Measurements from ENCODE around the gene DMAP1. TPM values are rescaled to one million over a fixed set of nuclear protein-coding genes. Genes with fewer than 3 reads are reported as not detected.
A peak's percentile ranks its signal among the peaks of the same experiment; 100 is the strongest.

Gene DMAP1
- total and polyA plus RNA-seq, 2 experiments from 2014 or later, result 32.6 to 40.0 TPM

DNA sequence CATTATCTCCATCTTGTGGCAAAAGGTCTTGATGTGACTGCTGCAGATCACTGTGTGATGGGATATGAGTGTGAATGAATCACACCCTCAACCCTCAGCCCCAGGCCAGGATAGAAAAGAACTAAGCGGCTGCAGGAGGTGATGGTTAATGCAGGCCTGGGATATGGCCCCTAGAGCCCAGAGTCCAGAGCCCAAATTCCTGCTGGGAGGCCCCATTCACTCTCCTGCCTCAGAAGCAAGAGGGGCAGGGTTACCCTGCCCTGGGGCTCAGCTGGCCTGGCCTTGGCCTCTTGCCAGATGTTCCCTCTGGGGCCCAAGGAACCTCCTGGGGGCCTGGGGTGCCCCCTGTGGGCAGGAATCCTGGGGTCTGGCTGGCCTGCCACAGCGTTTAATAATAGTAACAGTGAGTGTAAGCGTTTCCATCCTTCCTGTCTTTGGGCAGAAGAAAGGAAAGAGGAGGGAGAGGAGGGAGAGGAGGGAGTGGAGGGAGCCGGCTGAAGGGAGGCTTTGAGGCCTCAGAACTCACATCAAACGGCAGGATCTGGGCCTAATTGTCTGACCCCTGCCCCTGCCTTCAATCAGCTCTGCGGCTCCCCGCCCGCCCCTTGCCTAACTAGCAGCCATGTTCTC is 26.2 kb downstream of the DMAP1 start:
- H3K27me3 Mint-ChIP-seq (ENCODE audit: insufficient read depth, low read depth, poor library complexity), result peaks cover 6% of the 10 kb centered on the region
- DNase-seq (ENCODE audit: low spot score), result peak; percentile 61
- no peaks in the 10 kb centered on the region for H3K36me3 ChIP-seq (ENCODE audit: insufficient read depth)
- 0 out of 2 replicates have a peak overlapping the region, but pooled peaks have one; percentile 26 for H3K4me2 ChIP-seq
- H3K4me1 ChIP-seq (ENCODE audit: insufficient read depth), result peaks cover 9% of the 10 kb centered on the region; the same call in 1 of the 2 replicates
- no peaks in the 10 kb centered on the region for H3K9me3 Mint-ChIP-seq
- H2AFZ ChIP-seq, result no peak overlapping the region
- no peaks in the 10 kb centered on the region for H3K27me3 ChIP-seq (ENCODE audit: insufficient read depth)
- H3K27ac ChIP-seq (ENCODE audit: low read depth), result peak overlapping the region; percentile 69; the same call in 1 of the 2 replicates
- ATAC-seq, result peak; percentile 27
- peaks cover 29% of the 10 kb centered on the region for H3K4me1 Mint-ChIP-seq
- no peaks in the 10 kb centered on the region for H3K79me2 ChIP-seq (replicated peaks; ENCODE audit: insufficient read depth)
- TF ChIP-seq JUNB (IDR thresholded peaks at IDR 0.05; ENCODE audit: unreplicated experiment), result no peak
- TF ChIP-seq, protein P1, sequence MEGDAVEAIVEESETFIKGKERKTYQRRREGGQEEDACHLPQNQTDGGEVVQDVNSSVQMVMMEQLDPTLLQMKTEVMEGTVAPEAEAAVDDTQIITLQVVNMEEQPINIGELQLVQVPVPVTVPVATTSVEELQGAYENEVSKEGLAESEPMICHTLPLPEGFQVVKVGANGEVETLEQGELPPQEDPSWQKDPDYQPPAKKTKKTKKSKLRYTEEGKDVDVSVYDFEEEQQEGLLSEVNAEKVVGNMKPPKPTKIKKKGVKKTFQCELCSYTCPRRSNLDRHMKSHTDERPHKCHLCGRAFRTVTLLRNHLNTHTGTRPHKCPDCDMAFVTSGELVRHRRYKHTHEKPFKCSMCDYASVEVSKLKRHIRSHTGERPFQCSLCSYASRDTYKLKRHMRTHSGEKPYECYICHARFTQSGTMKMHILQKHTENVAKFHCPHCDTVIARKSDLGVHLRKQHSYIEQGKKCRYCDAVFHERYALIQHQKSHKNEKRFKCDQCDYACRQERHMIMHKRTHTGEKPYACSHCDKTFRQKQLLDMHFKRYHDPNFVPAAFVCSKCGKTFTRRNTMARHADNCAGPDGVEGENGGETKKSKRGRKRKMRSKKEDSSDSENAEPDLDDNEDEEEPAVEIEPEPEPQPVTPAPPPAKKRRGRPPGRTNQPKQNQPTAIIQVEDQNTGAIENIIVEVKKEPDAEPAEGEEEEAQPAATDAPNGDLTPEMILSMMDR (conservative IDR thresholded peaks at IDR 0.05; ENCODE audit: low read depth in 2 of 2), result peak; percentile 41 to 51
- no peak overlapping the region for H3K4me3 Mint-ChIP-seq
- H4K20me1 ChIP-seq (replicated peaks; ENCODE audit: insufficient read depth), result 0 out of 2 replicates have a peak, but pooled peaks cover 2% of the 10 kb centered on the region
- H3F3A ChIP-seq (replicated peaks; ENCODE audit: low read depth), result no peaks in the 10 kb centered on the region
- no peak overlapping the region; the same call in 1 of the 2 replicates for H3K27ac Mint-ChIP-seq
- no peaks in the 10 kb centered on the region for H3K9me2 ChIP-seq (ENCODE audit: insufficient read depth)
- H3K4me3 ChIP-seq, result no peak overlapping the region
- peaks cover 3% of the 10 kb centered on the region; the same call in 2 of the 3 replicates for H3K36me3 Mint-ChIP-seq (ENCODE audit: low read depth)

DNA sequence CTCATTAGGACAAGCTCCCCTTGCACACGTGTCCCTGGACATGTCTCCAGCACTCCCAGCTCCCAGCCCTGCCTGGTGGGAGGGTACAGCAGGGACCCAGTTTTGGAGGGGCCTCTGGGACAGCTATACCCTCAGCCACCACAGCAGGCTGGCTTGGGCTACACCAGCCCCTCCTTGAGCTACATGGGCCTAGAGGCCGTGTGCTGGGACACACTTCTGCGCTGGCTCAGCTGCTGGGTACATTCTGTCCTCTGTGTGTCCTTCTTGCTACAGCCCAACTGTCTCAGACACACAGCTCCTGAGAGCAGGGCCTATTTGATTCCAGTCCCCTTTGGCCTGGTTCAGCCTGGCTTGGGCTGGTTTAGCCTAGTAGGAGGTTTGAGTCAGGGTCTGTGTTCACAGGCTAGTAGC is 26.7 kb downstream of the DMAP1 start:
- no peaks in the 10 kb centered on the region for H3K79me2 ChIP-seq (replicated peaks; ENCODE audit: insufficient read depth)
- H4K20me1 ChIP-seq (replicated peaks; ENCODE audit: insufficient read depth), result 0 out of 2 replicates have a peak, but pooled peaks cover 2% of the 10 kb centered on the region
- no peak overlapping the region for H3K4me3 ChIP-seq
- 0 out of 2 replicates have a peak overlapping the region, but pooled peaks have one; percentile 26 for H3K4me2 ChIP-seq
- Mint-ChIP-seq H3K27me3 (ENCODE audit: insufficient read depth, low read depth, poor library complexity) (peaks cover 10% of the 10 kb centered on the region), H3K27ac (peak overlapping the region; percentile 84), H3K9me3 (no peaks in the 10 kb centered on the region), H3K36me3 (ENCODE audit: low read depth) (peaks cover 3% of the 10 kb centered on the region; the same call in 2 of the 3 replicates), H3K4me3 (no peak overlapping the region), H3K4me1 (peaks cover 29% of the 10 kb centered on the region)
- no peak overlapping the region for H2AFZ ChIP-seq
- H3F3A ChIP-seq (replicated peaks; ENCODE audit: low read depth), result no peaks in the 10 kb centered on the region
- H3K4me1 ChIP-seq (ENCODE audit: insufficient read depth), result peaks cover 9% of the 10 kb centered on the region; the same call in 1 of the 2 replicates
- no peaks in the 10 kb centered on the region for H3K27me3 ChIP-seq (ENCODE audit: insufficient read depth)
- ATAC-seq (no peak; the same call in 2 of the 3 replicates), DNase-seq (ENCODE audit: low spot score) (no peak)
- no peak for TF ChIP-seq ZNF331 (CRISPR knock-in tag; IDR thresholded peaks at IDR 0.05; ENCODE audit: low read depth)
- no peak for TF ChIP-seq NANOG (IDR thresholded peaks at IDR 0.05; ENCODE audit: borderline replicate concordance)
- no peak for TF ChIP-seq REST (IDR thresholded peaks at IDR 0.05; ENCODE audit: unreplicated experiment)
- no peak for TF ChIP-seq JUNB (IDR thresholded peaks at IDR 0.05; ENCODE audit: unreplicated experiment)
- TF ChIP-seq STAT1 (IDR thresholded peaks at IDR 0.05; ENCODE audit: unreplicated experiment), result no peak
- no peaks in the 10 kb centered on the region for H3K9me2 ChIP-seq (ENCODE audit: insufficient read depth)
- peak overlapping the region; percentile 69; the same call in 1 of the 2 replicates for H3K27ac ChIP-seq (ENCODE audit: low read depth)
- no peaks in the 10 kb centered on the region for H3K36me3 ChIP-seq (ENCODE audit: insufficient read depth)

Measured in GM23338 (cell line).